CD4-positive, alpha-beta T cell treated with Interleukin-15 for 4 hours (primary cell): ENCODE data around the gene KRT1.
"Not testable (repeated sequence)": the region's sequence is repeated elsewhere in the genome, so short reads cannot be mapped to it uniquely, and the experiment has no call there.

ENCODE experiments used
- DNase-seq: peaks from one replicate; pipeline ENCODE4 v3.0.0-alpha.2; 2020; ENCODE audit warnings: low spot score

KRT1 gene

GRCh38 chr12:52682381-52682660 lies 2.1 kb upstream of the KRT1 start:
- DNase-seq: no peak

DNA sequence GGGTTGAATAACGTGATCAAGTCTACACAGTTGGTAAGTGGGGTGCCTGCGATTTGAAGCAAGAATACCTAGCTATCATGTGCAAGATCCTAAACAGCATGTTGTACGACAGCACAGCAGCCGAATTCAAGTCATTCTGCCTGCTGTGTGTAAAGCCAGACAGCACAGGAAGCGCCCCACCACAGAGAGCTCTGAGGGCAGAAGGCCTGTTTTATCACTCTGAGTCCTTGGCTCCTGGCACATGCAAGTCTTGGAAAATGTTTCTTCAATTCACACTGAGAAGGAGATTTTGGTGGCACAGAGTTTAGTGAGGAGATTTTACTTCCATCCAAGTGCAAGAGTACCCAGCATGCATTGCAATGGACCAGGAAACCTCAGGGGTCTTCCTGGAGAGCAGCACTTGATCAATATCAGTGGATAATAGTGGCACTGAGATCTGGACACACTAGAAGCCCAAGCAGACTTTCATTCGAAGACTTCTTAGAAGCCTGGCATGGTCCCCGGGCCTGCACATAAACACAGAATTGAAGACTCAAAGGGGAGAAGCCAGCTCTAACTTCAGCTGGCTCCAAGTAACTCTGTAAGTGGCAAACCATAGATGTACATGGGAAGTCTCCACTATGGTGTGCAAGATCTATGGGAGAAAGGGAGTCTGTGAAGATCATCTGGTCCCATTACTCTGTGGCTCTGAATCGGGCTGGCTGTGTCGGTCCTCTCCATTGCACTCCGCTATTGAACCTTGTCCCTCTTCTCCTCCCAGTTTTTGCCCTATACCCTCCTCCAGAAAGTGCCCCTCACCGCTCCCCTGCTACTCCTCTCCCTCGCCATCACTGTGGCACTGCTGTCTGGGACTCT lies 1.5 kb upstream of the KRT1 start:
- DNase-seq: peak; percentile 9

DNA sequence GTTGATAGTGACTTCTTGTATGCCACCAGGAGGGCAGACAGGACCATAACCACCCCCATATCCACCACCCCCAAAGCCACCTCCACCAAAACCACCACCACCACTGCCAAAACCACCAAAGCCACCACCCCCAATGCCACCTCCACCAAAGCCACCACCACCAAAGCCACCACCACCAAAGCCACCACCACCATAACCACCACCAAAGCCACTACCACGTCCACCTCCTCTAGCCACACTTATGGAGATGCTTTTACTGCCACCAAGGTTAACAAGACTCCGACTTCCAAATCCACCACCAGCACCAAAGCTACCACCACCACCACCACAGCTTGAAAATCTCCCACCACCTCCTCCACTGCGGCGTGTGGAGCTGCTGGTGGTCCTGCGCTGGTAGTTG lies 332 bp downstream of the KRT1 start:
- DNase-seq: no peak

GRCh38 chr12:52677671-52678070 lies 2.5 kb downstream of the KRT1 start:
- no peak for DNase-seq

- DNase-seq: no peak
These were observed 3.1 kb downstream of the KRT1 start for GRCh38 chr12:52677126-52677525.

GRCh38 chr12:52676163-52676562 lies 4.0 kb downstream of the KRT1 start:
- DNase-seq: no peak

GRCh38 chr12:52675301-52675701 lies 4.9 kb downstream of the KRT1 start:
- no peak for DNase-seq

DNA sequence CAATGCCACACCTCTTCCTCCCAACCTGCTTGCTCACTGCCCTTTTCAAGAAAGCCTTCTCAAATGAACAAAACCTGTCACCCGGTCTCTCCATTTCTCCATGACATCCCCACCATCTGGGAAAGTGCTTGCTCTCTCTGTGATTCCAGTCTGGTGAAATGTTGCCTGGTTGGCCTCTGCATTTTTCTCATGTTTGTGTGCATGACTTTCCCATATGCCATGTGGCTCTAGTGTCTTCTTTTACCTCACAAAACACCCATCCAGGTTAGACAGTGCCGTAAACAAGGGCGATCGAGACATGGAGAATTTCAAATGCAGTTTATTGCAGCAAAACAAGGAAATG lies 5.8 kb downstream of the KRT1 start:
- no peak for DNase-seq

- DNase-seq: no peak
These were observed 6.3 kb downstream of the KRT1 start for GRCh38 chr12:52673713-52674432.

- no peak for DNase-seq
These were observed 7.0 kb downstream of the KRT1 start for GRCh38 chr12:52673217-52673616.

DNA sequence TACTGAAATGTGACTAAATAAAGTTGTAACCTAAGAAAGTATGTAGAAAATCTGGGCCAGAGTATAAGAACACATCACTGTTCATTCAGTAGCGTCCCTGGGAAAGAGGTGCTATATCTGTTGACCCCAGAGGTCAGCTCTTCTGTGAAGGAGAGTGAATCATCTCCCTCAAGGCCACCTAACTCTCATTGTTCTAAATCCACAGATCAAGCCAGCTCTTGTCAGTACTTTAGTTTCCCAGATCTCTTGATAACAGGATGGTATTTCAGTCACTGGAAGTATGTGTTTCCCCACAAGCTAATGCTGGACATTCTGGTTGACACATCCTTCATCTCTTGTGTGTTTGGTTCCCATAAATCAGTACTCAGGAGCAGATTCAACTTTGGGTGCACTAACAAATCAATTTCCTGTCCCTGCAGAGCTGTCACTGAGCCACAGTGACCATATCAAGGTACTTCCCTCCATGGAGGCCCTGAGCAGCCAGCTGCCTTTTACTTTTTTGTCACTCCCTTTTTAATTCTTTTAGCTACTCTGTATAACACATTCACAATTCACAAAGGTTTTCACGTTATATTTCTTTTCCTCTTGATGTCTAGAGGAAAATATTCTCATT lies 7.8 kb downstream of the KRT1 start:
- no peak for DNase-seq

GRCh38 chr12:52670961-52671360 lies 9.2 kb downstream of the KRT1 start:
- DNase-seq: no peak

DNA sequence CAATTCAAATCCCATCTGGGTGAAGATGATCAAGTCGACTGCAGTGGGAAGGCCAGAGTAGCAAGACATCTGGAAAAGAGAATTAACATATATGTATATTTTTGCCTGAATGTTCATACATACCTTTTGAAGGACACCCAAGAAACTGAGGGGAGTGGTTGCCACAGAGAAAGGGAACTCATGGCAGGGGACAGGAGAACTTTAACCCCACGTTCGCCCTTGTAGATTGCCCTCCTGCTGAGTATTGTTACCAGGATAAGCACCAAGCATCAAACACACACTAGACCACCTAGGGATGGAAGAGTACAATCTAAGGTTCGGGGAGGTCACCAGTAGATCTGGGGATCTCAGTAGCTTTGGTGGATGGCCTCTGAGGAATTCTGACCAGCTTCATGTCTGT lies 9.7 kb downstream of the KRT1 start:
- no peak for DNase-seq

GRCh38 chr12:52669941-52670340 lies 10.3 kb downstream of the KRT1 start:
- not testable (repeated sequence) for DNase-seq

- DNase-seq: no peak
These were observed 10.8 kb downstream of the KRT1 start for GRCh38 chr12:52669426-52669825.

DNA sequence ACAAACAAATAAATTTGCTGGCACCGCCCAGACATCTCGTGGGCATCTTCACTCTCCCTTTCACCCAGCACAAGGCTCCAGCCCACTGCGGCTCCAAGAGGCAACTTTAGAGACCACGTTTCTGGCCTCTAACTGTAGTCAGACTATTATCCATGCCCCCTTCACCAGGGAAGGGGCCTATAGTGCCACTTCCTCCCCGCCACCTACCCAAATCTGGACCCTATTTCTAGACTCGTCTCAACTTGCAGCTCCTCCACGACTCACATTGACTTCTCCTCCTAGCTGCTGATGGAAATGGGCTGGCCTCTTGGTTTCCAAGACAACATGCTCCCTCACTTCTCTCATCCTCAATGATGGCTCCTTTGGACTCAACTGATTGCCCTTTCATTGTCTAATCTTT lies 12.3 kb downstream of the KRT1 start:
- no peak for DNase-seq

GRCh38 chr12:52667509-52667908 lies 12.7 kb downstream of the KRT1 start:
- DNase-seq: no peak

DNA sequence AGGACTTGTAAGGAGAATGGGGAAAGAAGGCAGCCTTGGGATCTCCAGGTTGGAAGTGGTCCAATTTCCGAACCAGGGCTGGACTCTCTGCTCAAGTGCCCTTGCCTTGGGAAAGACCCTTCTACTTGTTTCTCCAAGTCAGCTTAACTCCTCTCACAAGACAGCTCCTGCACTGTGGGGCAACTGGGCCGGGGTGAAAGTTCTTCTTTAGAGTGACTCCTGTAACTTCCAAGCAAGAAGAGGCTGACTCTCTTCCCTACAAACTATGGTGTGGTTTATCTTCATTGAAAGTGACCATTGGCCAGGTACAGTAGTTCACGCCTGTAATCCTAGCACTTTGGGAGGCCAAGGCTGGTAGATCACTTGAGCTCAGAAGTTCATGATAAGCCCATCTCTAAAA lies 13.7 kb downstream of the KRT1 start:
- DNase-seq: no peak

DNA sequence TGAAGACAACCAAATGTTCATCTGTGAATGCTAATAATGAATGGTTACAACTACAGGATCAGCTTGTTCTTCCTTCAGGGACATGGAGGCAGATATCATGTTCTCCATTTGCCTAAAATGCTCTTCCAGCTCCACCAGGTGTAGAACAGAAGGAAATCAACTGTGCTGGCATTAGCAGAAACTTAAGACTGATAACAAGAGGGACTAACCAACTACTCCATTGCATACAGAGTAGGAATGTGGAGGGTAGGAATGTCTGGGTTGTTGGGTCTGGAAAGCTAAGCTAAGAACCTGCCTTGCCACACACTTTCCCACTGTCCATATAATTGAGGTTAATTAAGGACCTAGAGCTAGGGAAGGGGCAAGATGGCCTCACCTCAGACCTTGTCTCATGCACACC lies 16.8 kb downstream of the KRT1 start:
- no peak for DNase-seq

DNA sequence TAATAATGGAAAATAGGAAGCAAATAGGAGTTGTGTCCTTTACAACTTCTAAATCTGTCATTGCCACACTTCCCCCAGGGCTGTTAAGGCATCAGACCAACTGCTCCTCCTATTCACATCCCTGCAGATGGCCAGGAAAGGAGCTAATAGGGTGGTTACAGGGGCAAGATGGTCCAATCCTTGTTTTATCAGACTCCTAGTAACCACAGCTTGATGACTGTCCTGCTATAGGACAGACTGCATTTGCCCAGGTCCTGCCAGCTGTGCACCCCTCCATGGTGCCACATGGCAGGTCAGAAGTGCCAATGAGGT lies 17.3 kb downstream of the KRT1 start:
- DNase-seq: no peak

- DNase-seq: no peak
These were observed 17.9 kb downstream of the KRT1 start for GRCh38 chr12:52662093-52662917.

DNA sequence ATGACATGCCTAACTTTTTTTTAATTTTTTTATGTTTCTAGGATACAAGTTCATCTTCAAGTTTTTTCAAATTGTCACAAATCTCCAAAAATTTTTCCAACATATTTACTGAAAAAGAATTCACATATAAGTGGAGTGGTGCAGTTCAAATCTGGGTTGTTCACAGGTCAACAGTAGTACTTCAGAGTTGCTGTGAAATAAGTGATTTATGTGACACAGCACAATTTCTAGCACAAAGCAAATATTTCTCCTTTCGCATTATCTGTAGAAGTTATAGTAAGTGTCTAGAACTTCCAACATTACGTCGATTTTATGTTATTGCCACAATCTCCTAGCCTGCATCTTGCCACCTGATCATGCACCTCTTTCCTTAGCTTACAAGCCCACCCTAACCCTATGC lies 18.5 kb downstream of the KRT1 start:
- no peak for DNase-seq
